ENCODE results near the gene NCKAP5. TPM values are rescaled to one million over a fixed set of nuclear protein-coding genes. Genes with fewer than 3 reads are reported as not detected.

NCKAP5 gene
- total RNA-seq, 1 donor from 2014 or later, result 27.9 TPM

DNA sequence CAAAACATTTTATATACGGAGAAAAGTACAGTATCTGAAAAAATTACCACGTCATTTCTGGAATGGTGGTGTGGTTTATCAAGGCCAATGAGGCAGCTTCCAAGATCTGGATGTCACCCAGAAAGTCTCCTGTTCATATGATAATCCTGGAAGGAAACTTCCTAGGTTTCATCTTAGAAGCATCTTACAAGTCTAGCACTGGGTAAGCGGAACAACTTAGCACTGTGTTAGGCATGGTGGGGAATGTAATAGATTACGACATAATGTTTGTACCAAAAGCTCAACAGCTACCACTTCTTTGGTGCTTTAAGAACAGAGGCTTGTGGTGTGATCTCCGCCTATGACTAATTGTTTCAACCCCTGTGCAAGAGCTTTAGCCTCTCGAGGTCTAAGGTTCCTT, 835.2 kb downstream of the NCKAP5 start:
- no peak for DNase-seq (ENCODE audit: low read depth, low spot score)
- Mint-ChIP-seq H3K27me3 (ENCODE audit: low read depth) (no peaks in the 10 kb centered on the region), H3K9me3 (no peaks in the 10 kb centered on the region), H3K36me3 (ENCODE audit: low read depth) (peaks cover 17% of the 10 kb centered on the region), H3K4me1 (peaks cover 5% of the 10 kb centered on the region), H3K27ac (ENCODE audit: unreplicated experiment) (no peak overlapping the region), H3K4me3 (no peak overlapping the region)
- no peak for TF ChIP-seq CTCF (conservative IDR thresholded peaks at IDR 0.05)

DNA sequence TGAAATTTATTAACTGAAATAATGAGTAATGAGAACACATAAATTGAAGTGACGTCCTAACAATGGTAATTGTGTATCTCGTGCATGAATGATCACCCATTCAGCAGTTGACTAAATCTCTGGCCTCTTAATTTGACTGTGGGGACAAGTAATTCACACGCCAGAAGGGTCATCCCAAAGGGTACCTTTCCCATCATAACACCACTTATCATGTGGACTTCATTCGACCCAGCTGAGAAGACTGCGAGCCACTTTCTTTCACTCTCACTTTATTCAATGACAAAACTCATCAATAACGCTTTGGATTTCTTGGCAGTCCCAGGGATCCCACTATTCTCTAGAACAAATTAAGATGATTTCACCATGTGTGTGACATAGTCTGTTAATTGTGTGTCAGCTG, 835.6 kb downstream of the NCKAP5 start:
- Mint-ChIP-seq H3K27ac (ENCODE audit: unreplicated experiment) (no peak overlapping the region), H3K4me3 (no peak overlapping the region), H3K27me3 (ENCODE audit: low read depth) (no peaks in the 10 kb centered on the region), H3K36me3 (ENCODE audit: low read depth) (peaks cover 15% of the 10 kb centered on the region), H3K4me1 (peaks cover 5% of the 10 kb centered on the region), H3K9me3 (no peaks in the 10 kb centered on the region)
- no peak for TF ChIP-seq CTCF (conservative IDR thresholded peaks at IDR 0.05)
- DNase-seq (ENCODE audit: low read depth, low spot score), result no peak

DNA sequence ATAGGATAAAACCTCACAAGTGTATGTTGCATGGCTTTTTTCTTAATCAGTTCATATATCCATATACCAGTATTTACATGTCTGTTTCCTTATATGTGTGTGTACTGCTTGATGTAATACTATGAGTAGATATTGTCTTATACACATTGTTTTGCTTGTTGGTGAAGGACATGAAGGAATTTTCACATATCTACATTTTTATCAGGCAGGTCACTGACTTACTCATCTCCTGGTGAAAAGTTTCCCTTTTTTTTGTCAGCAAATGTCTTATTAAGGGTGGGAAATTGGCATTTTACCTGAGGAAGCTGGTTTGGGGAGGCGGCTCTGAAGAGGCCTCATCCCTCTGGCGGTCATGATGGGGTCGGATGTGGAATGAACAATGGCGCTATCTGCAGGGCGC, 836.8 kb downstream of the NCKAP5 start:
- Mint-ChIP-seq H3K27me3 (ENCODE audit: low read depth) (no peaks in the 10 kb centered on the region), H3K9me3 (no peaks in the 10 kb centered on the region), H3K36me3 (ENCODE audit: low read depth) (peaks cover 12% of the 10 kb centered on the region), H3K27ac (ENCODE audit: unreplicated experiment) (no peak overlapping the region), H3K4me1 (peaks cover 5% of the 10 kb centered on the region), H3K4me3 (no peak overlapping the region)
- no peak for TF ChIP-seq CTCF (conservative IDR thresholded peaks at IDR 0.05)
- no peak for DNase-seq (ENCODE audit: low read depth, low spot score)

DNA sequence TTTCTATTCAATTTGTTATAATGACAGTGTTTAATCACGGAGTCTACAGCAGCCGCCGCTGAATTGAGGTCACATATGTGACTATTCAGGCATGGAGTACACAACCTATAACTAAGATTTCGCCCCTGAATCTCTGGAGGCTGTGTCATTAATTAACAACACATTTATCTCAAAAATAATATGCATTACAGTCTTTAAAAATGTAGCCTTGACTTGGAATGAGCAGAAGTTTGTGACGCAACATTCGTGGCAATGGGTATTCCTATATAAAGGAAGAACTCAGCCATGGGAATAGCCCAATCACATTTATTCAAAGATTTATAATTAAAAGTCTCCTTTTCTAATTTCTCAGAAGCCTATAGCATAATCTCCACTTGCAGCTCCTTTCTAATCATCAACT, 837.7 kb downstream of the NCKAP5 start:
- peaks cover 12% of the 10 kb centered on the region for H3K36me3 Mint-ChIP-seq (ENCODE audit: low read depth)
- H3K4me3 Mint-ChIP-seq, result no peak overlapping the region
- H3K4me1 Mint-ChIP-seq, result peaks cover 5% of the 10 kb centered on the region
- no peak overlapping the region for H3K27ac Mint-ChIP-seq (ENCODE audit: unreplicated experiment)
- no peak for TF ChIP-seq CTCF (conservative IDR thresholded peaks at IDR 0.05)
- no peaks in the 10 kb centered on the region for H3K9me3 Mint-ChIP-seq
- DNase-seq (ENCODE audit: low read depth, low spot score), result no peak
- no peaks in the 10 kb centered on the region for H3K27me3 Mint-ChIP-seq (ENCODE audit: low read depth)

DNA sequence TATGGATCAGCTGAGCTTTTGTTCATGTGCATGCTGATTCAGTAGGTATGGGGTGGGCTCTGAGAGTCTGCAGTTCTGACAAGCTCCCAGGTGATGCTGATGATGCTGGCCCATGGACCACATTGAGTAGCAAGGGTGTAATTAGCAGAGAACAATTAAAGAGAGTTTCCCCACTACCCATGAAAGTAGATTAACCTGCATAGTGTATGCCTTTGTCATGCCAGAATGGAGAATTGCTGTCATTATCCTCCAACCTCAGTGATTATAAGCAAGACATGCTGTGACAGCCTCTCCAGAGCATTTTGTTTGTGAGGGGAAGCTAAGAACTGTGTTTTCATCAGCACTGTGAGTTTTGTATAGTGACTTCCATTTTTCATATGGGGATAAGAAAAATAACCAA, 838.7 kb downstream of the NCKAP5 start:
- H3K27me3 Mint-ChIP-seq (ENCODE audit: low read depth), result no peaks in the 10 kb centered on the region
- DNase-seq (ENCODE audit: low read depth, low spot score), result no peak
- H3K36me3 Mint-ChIP-seq (ENCODE audit: low read depth), result peaks cover 10% of the 10 kb centered on the region
- H3K9me3 Mint-ChIP-seq, result no peaks in the 10 kb centered on the region
- H3K4me1 Mint-ChIP-seq, result peaks cover 5% of the 10 kb centered on the region
- H3K27ac Mint-ChIP-seq (ENCODE audit: unreplicated experiment), result no peak overlapping the region
- no peak for TF ChIP-seq CTCF (conservative IDR thresholded peaks at IDR 0.05)
- no peak overlapping the region for H3K4me3 Mint-ChIP-seq

DNA sequence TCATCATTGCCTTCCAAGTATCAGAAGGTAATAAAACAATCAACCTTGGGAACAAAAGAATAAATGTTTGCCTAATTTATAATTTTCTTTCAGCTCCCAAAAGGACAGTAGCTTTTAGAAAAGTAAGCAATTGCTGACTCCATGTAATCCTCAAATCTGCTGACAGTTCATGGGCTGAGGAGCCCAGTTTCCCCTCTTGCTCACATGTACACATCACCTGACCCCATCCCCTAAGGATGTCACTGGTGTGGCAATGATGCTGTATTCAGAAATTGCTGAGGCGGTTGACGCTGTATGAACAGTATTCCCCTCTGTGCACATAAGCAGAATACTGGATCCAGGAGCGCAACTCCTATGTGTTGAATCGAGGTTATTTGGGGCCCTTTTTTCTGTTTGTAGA, 842.1 kb downstream of the NCKAP5 start:
- no peak overlapping the region for H3K27ac Mint-ChIP-seq (ENCODE audit: unreplicated experiment)
- H3K4me3 Mint-ChIP-seq, result no peak overlapping the region
- no peak for TF ChIP-seq CTCF (conservative IDR thresholded peaks at IDR 0.05)
- no peaks in the 10 kb centered on the region for H3K9me3 Mint-ChIP-seq
- no peaks in the 10 kb centered on the region for H3K4me1 Mint-ChIP-seq
- H3K27me3 Mint-ChIP-seq (ENCODE audit: low read depth), result no peaks in the 10 kb centered on the region
- DNase-seq (ENCODE audit: low read depth, low spot score), result no peak
- H3K36me3 Mint-ChIP-seq (ENCODE audit: low read depth), result peaks cover 11% of the 10 kb centered on the region

All from neural crest cell (in vitro differentiated cells).